Gastrocnemius medialis (tissue), 4 donors: ENCODE results near the gene GOLGA3. TPM values are rescaled to one million over a fixed set of nuclear protein-coding genes. Genes with fewer than 3 reads are reported as not detected.
"Not testable (repeated sequence)": the region's sequence is repeated elsewhere in the genome, so short reads cannot be mapped to it uniquely, and the experiment has no call there.

Experiments
- ATAC-seq, 2 donors: fragments of 150-250 bp; one replicate each; pipeline ENCODE4 v1.9.1; 2016
- DNase-seq, 2 donors: peaks; one replicate each; pipeline ENCODE4 v3.0.0-alpha.2; 2019
- H3K27ac ChIP-seq, 4 donors: fragments of 200-600 bp; sonication (generic); 1 replicate in 1 of 4; 2 replicates in 3 of 4; pipeline ENCODE4 v1.5.1; 2016 to 2018; ENCODE audit warnings: mild to moderate bottlenecking in 2 of 4, moderate library complexity in 1 of 4
- H3K27me3 ChIP-seq, 3 donors: fragments of 200-600 bp; sonication (generic) in 2 of 3; 1 replicate in 1 of 3; 2 replicates in 2 of 3; pipeline versions ENCODE4 v1.5.1 to v1.6.0; 2016 to 2019; ENCODE audit warnings: mild to moderate bottlenecking in 1 of 3, moderate library complexity in 1 of 3
- H3K36me3 ChIP-seq, 2 donors: fragments of 200-600 bp; sonication (generic) in 1 of 2; one replicate each; pipeline ENCODE4 v1.5.1; 2017 to 2018
- H3K4me1 ChIP-seq, 2 donors: fragments of 200-600 bp; sonication (generic) in 1 of 2; one replicate each; pipeline ENCODE4 v1.5.1; 2016 to 2017; ENCODE audit warnings: mild to moderate bottlenecking in 2 of 2
- H3K4me3 ChIP-seq, 4 donors: fragments of 200-600 bp; sonication (generic) in 3 of 4; 1 replicate in 1 of 4; 2 replicates in 3 of 4; pipeline ENCODE4 v1.5.1; 2016 to 2019; ENCODE audit warnings: mild to moderate bottlenecking in 2 of 4
- H3K9me3 ChIP-seq, 3 donors: fragments of 200-600 bp; sonication (generic) in 2 of 3; 1 replicate in 1 of 3; 2 replicates in 2 of 3; pipeline ENCODE4 v1.5.1; 2016 to 2019
- CTCF ChIP-seq, 5 experiments: fragments of 450-650 bp in 3 of 5; fragments of 200-600 bp in 2 of 5; sonication (generic) in 2 of 5; IDR thresholded peaks in 4 of 5; conservative IDR thresholded peaks in 1 of 5; 1 replicate in 4 of 5; 2 replicates in 1 of 5; pipeline ENCODE4 v1.5.1; 2016 to 2019; ENCODE audit warnings: antibody characterized with exemption in 5 of 5, mild to moderate bottlenecking in 3 of 5, moderate library complexity in 3 of 5
- POLR2A ChIP-seq, 2 donors: fragments of 450-650 bp; IDR thresholded peaks; one replicate each; pipeline ENCODE4 v1.6.1; 2017; ENCODE audit warnings: antibody characterized with exemption in 2 of 2, mild to moderate bottlenecking in 2 of 2, moderate library complexity in 2 of 2
- in situ Hi-C, 4 donors: fragments of 200-750 bp; cut with MboI; loops; one replicate each; pipeline versions ENCODE4 v1.15.0 to v1.8.0; 2017; ENCODE audit warnings: low sequenced_read_pairs in 4 of 4
- intact Hi-C: fragments of 100-400 bp; cut with DNase I; formaldehyde crosslinking; loops from one replicate; pipeline ENCODE4 v1.15.1; 2023; ENCODE audit warnings: low total_unique reads
- total RNA-seq, 4 donors: library from RNA; depleted of rRNA; stranded (reverse); fragments of >200 nt; gene quantifications; one replicate each; pipeline versions ENCODE4 v1.1.0 to v1.2.3, GENCODE V29; 2016

Gene GOLGA3
- total RNA-seq, 4 donors from 2014 or later, result 30.0 to 50.0 (median 39.6) TPM

GRCh38 chr12:132797820-132798570, 30.7 kb downstream of the GOLGA3 start:
- Histone ChIP-seq H3K4me1 (no peaks in the 10 kb centered on the region), H3K27ac (no peak overlapping the region), H3K36me3 (peaks cover 0 to 88% of the 10 kb centered on the region in 2 donors), H3K9me3 (no peaks in the 10 kb centered on the region), H3K27me3 (no peaks in the 10 kb centered on the region), H3K4me3 (no peak overlapping the region)
- intact Hi-C loops, result no loop called here
- no peak for ATAC-seq
- TF ChIP-seq POLR2A (IDR thresholded peaks at IDR 0.05), result no peak
- TF ChIP-seq CTCF (IDR thresholded peaks at IDR 0.05 in 4 of 5, conservative IDR thresholded peaks at IDR 0.05 in 1 of 5), result no peak
- DNase-seq, result no peak
- in situ Hi-C loops, result no loop called here

GRCh38 chr12:132795847-132796246, 32.8 kb downstream of the GOLGA3 start:
- in situ Hi-C loops, result no loop called here
- ATAC-seq, result no peak
- H3K36me3 ChIP-seq, result peaks cover 0 to 70% of the 10 kb centered on the region in 2 donors

GRCh38 chr12:132791940-132792339, 36.7 kb downstream of the GOLGA3 start:
- intact Hi-C loops, in situ Hi-C loops, H3K9me3 ChIP-seq, H3K27me3 ChIP-seq, H3K4me3 ChIP-seq, H3K4me1 ChIP-seq, DNase-seq, H3K27ac ChIP-seq, ATAC-seq: not testable (repeated sequence)
- H3K36me3 ChIP-seq, result peaks cover 0 to 57% of the 10 kb centered on the region in 2 donors

More at GRCh38 chr12:132795847-132796246, 32.8 kb downstream of the GOLGA3 start:
- Histone ChIP-seq H3K4me3 (no peak overlapping the region), H3K27ac (no peak overlapping the region), H3K27me3 (no peaks in the 10 kb centered on the region), H3K9me3 (no peaks in the 10 kb centered on the region), H3K4me1 (no peaks in the 10 kb centered on the region)
- TF ChIP-seq CTCF (IDR thresholded peaks at IDR 0.05 in 4 of 5, conservative IDR thresholded peaks at IDR 0.05 in 1 of 5) (no peak), POLR2A (IDR thresholded peaks at IDR 0.05) (no peak)
- intact Hi-C loops, result no loop called here
- no peak for DNase-seq

- TF ChIP-seq CTCF (IDR thresholded peaks at IDR 0.05 in 4 of 5, conservative IDR thresholded peaks at IDR 0.05 in 1 of 5) (no peak), POLR2A (IDR thresholded peaks at IDR 0.05) (no peak)
- ATAC-seq (no peak), DNase-seq (no peak)
- in situ Hi-C loops, result no loop called here
- intact Hi-C loops, result no loop called here
- H3K4me3 ChIP-seq, result no peak overlapping the region
- H3K27me3 ChIP-seq, result no peaks in the 10 kb centered on the region
- no peak overlapping the region for H3K27ac ChIP-seq
- peaks cover 0 to 57% of the 10 kb centered on the region in 2 donors for H3K36me3 ChIP-seq
- no peaks in the 10 kb centered on the region for H3K9me3 ChIP-seq
- no peaks in the 10 kb centered on the region for H3K4me1 ChIP-seq
Observed at GRCh38 chr12:132789099-132789471, 39.6 kb downstream of the GOLGA3 start.

- TF ChIP-seq CTCF (IDR thresholded peaks at IDR 0.05 in 4 of 5, conservative IDR thresholded peaks at IDR 0.05 in 1 of 5) (no peak), POLR2A (IDR thresholded peaks at IDR 0.05) (no peak)
- intact Hi-C loops, result no loop called here
- no peaks in the 10 kb centered on the region for H3K9me3 ChIP-seq
- in situ Hi-C loops, result no loop called here
- no peak overlapping the region for H3K4me3 ChIP-seq
- no peaks in the 10 kb centered on the region for H3K27me3 ChIP-seq
- ATAC-seq (no peak), DNase-seq (no peak)
- H3K27ac ChIP-seq, result no peak overlapping the region
- H3K4me1 ChIP-seq, result no peaks in the 10 kb centered on the region
- peaks cover 0 to 57% of the 10 kb centered on the region in 2 donors for H3K36me3 ChIP-seq
Observed at GRCh38 chr12:132788375-132789098, 40.1 kb downstream of the GOLGA3 start.
